GM12891 (cell line): ENCODE measurements around the gene MCM10.

ENCODE experiments used
- PAX5 ChIP-seq: IDR thresholded peaks from 2 replicates; pipeline ENCODE4 v1.6.1; 2011; ENCODE audit warnings: low read length, moderate library complexity, mild to moderate bottlenecking; ENCODE audit not compliant: insufficient read depth, severe bottlenecking
- POLR2A ChIP-seq: IDR thresholded peaks from 2 replicates; pipeline ENCODE4 v1.6.1; 2011; ENCODE audit warnings: low read depth, low read length, control low read depth
- POLR2AphosphoS5 ChIP-seq: IDR thresholded peaks from 2 replicates; pipeline ENCODE4 v1.6.1; 2011; ENCODE audit warnings: low read depth, low read length, control low read depth
- POU2F2 ChIP-seq: IDR thresholded peaks from 2 replicates; pipeline ENCODE4 v1.6.1; 2011; ENCODE audit warnings: low read depth, mild to moderate bottlenecking, control low read depth, low read length, moderate library complexity
- SPI1 ChIP-seq: IDR thresholded peaks from 2 replicates; pipeline ENCODE4 v1.6.1; 2011; ENCODE audit warnings: low read depth, low read length, control low read depth
- TAF1 ChIP-seq: IDR thresholded peaks from 2 replicates; pipeline ENCODE4 v1.6.1; 2011; ENCODE audit warnings: low read depth, low read length, control low read depth

- TF ChIP-seq POLR2A (no peak), POLR2AphosphoS5 (no peak), TAF1 (no peak), SPI1 (no peak), PAX5 (no peak), POU2F2 (no peak)
These were observed 60.2 kb downstream of the MCM10 start for GRCh38 chr10:13221572-13221971.
